Adrenal gland (tissue), 12 donors: ENCODE measurements around the gene MYOM1. TPM values are rescaled to one million over a fixed set of nuclear protein-coding genes. Genes with fewer than 3 reads are reported as not detected.

Source experiments
- DNase-seq, 7 donors: peaks; one replicate each; pipeline ENCODE4 v3.0.0-alpha.2; 2019 to 2020
- H3K27ac ChIP-seq, 5 donors: fragments of 200-600 bp; sonication (generic) in 4 of 5; 1 replicate in 3 of 5; 2 replicates in 2 of 5; pipeline versions ENCODE4 v1.5.1 to v1.8.0; 2016 to 2020; ENCODE audit warnings: mild to moderate bottlenecking in 1 of 5
- H3K27me3 ChIP-seq: fragments of 200-600 bp; 2 replicates; pipeline ENCODE4 v1.8.0; 2021
- H3K36me3 ChIP-seq, 2 donors: fragments of 200-600 bp; replicated peaks in 1 of 2; 1 replicate in 1 of 2; 2 replicates in 1 of 2; pipeline versions ENCODE4 v1.5.1 to v1.8.0; 2018 to 2022
- H3K4me1 ChIP-seq, 2 donors: fragments of 200-600 bp; replicated peaks in 1 of 2; 1 replicate in 1 of 2; 2 replicates in 1 of 2; pipeline versions ENCODE4 v1.5.1 to v1.8.0; 2018 to 2021
- H3K4me3 ChIP-seq, 4 donors: fragments of 200-600 bp; sonication (generic) in 3 of 4; one replicate each; pipeline ENCODE4 v1.5.1; 2016 to 2018
- H3K9me3 ChIP-seq, 3 donors: fragments of 200-600 bp; sonication (generic) in 1 of 3; replicated peaks in 1 of 3; 1 replicate in 2 of 3; 2 replicates in 1 of 3; pipeline versions ENCODE4 v1.5.1 to v1.8.0; 2016 to 2021
- POLR2A ChIP-seq, 2 donors: fragments of 450-650 bp; IDR thresholded peaks; one replicate each; pipeline ENCODE4 v1.6.1; 2017; ENCODE audit warnings: antibody characterized with exemption in 2 of 2, mild to moderate bottlenecking in 2 of 2, moderate library complexity in 1 of 2
- WGBS, 4 donors: extraction: QIAGEN DNeasy Blood & Tissue Kit in 2 of 4; methylation state at CpG; one replicate each; pipeline versions ENCODE4 v1.1.5 to v1.1.7; 2013 to 2017; 5-methylcytosine and 5-hydroxymethylcytosine counted together
- intact Hi-C, 2 donors: fragments of 100-400 bp; cut with DNase I; formaldehyde crosslinking; loops; one replicate each; pipeline versions ENCODE4 v1.14.1 to v1.15.0; 2022 to 2023
- polyA plus RNA-seq, 3 donors: library from polyadenylated mRNA; stranded (reverse); fragments of 200-250 nt in 2 of 3; fragments of 350-450 nt in 1 of 3; fragmentation: Illumina TruSeq in 1 of 3; extraction: RNeasy Lipid Tissue Mini Kit (QIAGEN cat#74804) in 1 of 3; gene quantifications; one replicate each; pipeline ENCODE4 v1.2.3, GENCODE V29; 2013 to 2014
- total RNA-seq, 9 donors: library from RNA; depleted of rRNA in 4 of 9; stranded (reverse); fragments of >200 nt in 4 of 9; fragments of 120-200 nt in 1 of 9; fragmentation: NEBNext Ultra II Directional in 1 of 9; extraction: Animal tissue kit (Norgen Biotek cat#: 25700) in 1 of 9; gene quantifications; one replicate each; pipeline versions ENCODE4 v1.1.0 to v1.2.4, GENCODE V29; 2013 to 2023
- TF ChIP-seq, protein P1 (sequence below), 6 experiments: fragments of 450-650 bp in 4 of 6; fragments of 200-600 bp in 2 of 6; sonication (generic) in 1 of 6; IDR thresholded peaks; 1 replicate in 5 of 6; 2 replicates in 1 of 6; pipeline versions ENCODE4 v1.5.1 to v1.8.0; 2016 to 2021; ENCODE audit warnings: antibody characterized with exemption in 6 of 6, mild to moderate bottlenecking in 2 of 6, moderate library complexity in 1 of 6
- donor health status: healthy with polysubstance abuse.
- donor health status: Bipolar disorder and iron deficiency.
- donor health status: DM: yes; HTN: yes; CAD: no.
- donor health status: DM: no; HTN: no; CAD: no.
- donor health status: DM: no; HTN: no; CAD: no.
- donor health status: DM: yes; HTN: yes; CAD: no.

The MYOM1 gene
- total and polyA plus RNA-seq, 12 donors: 1.3 to 70.0 (median 2.9) TPM

DNA sequence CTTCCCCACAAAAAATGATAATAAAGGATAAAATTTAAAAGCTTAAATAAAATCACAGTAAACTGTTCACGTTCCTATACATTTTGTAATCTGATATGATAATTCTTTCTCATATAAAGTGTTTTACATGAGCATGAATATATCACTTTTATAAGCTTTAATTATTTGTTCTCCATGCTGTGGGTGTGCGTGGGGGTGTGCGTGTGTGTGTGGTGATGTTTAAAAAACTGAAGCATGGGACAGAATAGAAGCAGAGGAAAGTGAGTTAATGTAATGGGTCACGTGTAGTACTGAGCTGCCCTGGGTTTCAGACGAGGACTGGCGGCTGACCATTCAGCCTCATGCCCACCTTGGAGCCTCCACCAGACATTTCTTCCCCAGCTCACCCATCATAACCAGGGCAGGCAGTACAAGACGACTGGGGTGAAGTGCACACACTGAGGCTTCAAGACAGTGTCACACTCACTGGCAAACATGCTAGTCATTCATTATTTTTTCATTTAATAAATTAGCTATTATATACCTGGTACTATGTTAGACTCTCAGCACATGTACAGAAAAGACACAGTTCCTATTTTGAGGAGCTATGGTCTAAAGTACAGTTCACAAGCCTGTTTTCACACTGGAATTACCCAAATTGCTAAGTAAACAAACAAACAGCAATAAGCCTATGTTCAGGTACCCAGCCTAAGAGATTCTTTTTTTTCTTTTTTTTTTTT, 109.6 kb downstream of the MYOM1 start:
- Histone ChIP-seq H3K36me3 (no peaks in the 10 kb centered on the region), H3K4me3 (no peak overlapping the region), H3K27me3 (no peaks in the 10 kb centered on the region), H3K27ac (no peak overlapping the region), H3K9me3 (no peaks in the 10 kb centered on the region), H3K4me1 (no peaks in the 10 kb centered on the region)
- intact Hi-C loops: no loop called here
- no peak for TF ChIP-seq POLR2A (IDR thresholded peaks at IDR 0.05)
- TF ChIP-seq, protein P1, sequence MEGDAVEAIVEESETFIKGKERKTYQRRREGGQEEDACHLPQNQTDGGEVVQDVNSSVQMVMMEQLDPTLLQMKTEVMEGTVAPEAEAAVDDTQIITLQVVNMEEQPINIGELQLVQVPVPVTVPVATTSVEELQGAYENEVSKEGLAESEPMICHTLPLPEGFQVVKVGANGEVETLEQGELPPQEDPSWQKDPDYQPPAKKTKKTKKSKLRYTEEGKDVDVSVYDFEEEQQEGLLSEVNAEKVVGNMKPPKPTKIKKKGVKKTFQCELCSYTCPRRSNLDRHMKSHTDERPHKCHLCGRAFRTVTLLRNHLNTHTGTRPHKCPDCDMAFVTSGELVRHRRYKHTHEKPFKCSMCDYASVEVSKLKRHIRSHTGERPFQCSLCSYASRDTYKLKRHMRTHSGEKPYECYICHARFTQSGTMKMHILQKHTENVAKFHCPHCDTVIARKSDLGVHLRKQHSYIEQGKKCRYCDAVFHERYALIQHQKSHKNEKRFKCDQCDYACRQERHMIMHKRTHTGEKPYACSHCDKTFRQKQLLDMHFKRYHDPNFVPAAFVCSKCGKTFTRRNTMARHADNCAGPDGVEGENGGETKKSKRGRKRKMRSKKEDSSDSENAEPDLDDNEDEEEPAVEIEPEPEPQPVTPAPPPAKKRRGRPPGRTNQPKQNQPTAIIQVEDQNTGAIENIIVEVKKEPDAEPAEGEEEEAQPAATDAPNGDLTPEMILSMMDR (IDR thresholded peaks at IDR 0.05): no peak
- no peak for DNase-seq
- WGBS, 4 donors: 91 to 95% (median 92%) methylated on average over 7 of the region's 7 CpGs

- H3K36me3 ChIP-seq: no peaks in the 10 kb centered on the region
- H3K27ac ChIP-seq: no peak overlapping the region
- no peaks in the 10 kb centered on the region for H3K9me3 ChIP-seq
- no peaks in the 10 kb centered on the region for H3K27me3 ChIP-seq
- intact Hi-C loops: no loop called here
- peaks cover 0 to 6% of the 10 kb centered on the region in 2 donors for H3K4me1 ChIP-seq
- no peak overlapping the region for H3K4me3 ChIP-seq
- no peak for DNase-seq
- TF ChIP-seq POLR2A (IDR thresholded peaks at IDR 0.05): no peak
- TF ChIP-seq, protein P1 (IDR thresholded peaks at IDR 0.05): no peak
These were observed 112.0 kb downstream of the MYOM1 start for GRCh38 chr18:3107740-3108151.

- H3K4me1 ChIP-seq: peaks cover 0 to 6% of the 10 kb centered on the region in 2 donors
- H3K27ac ChIP-seq: no peak overlapping the region
These were observed 115.3 kb downstream of the MYOM1 start for GRCh38 chr18:3104190-3105054.

DNA sequence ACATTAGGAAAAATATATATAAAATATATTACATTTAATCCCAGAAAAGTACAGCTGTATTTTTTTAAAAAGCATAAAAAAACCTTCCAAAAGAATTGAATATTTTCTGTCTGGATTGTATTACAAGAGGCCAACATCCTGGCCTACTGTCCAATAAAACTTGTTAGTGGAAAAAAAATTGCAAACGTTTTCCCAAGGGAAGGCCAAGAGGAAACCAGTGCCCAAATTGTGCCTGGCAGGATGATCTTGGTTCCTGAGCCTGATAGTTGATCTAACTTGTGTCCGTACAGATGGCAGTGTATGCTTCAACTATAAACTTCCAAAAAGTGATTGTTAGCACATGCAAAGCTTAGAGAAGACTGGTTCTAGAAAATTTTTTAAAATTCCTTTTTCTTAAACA, 116.2 kb downstream of the MYOM1 start:
- no peaks in the 10 kb centered on the region for H3K36me3 ChIP-seq
- WGBS, 4 donors: 20 to 48% (median 28%) methylated on average over 2 of the region's 2 CpGs
- no peak overlapping the region for H3K27ac ChIP-seq
- intact Hi-C loops: no loop called here
- no peak overlapping the region for H3K4me3 ChIP-seq
- DNase-seq: no peak
- H3K27me3 ChIP-seq: no peaks in the 10 kb centered on the region
- H3K9me3 ChIP-seq: no peaks in the 10 kb centered on the region
- peaks cover 0 to 6% of the 10 kb centered on the region in 2 donors for H3K4me1 ChIP-seq
- TF ChIP-seq, protein P1 (IDR thresholded peaks at IDR 0.05): no peak
- no peak for TF ChIP-seq POLR2A (IDR thresholded peaks at IDR 0.05)

More at GRCh38 chr18:3104190-3105054, 115.3 kb downstream of the MYOM1 start:
- Histone ChIP-seq H3K9me3 (no peaks in the 10 kb centered on the region), H3K4me3 (no peak overlapping the region), H3K36me3 (no peaks in the 10 kb centered on the region), H3K27me3 (no peaks in the 10 kb centered on the region)
- TF ChIP-seq POLR2A (IDR thresholded peaks at IDR 0.05): no peak
- TF ChIP-seq, protein P1 (IDR thresholded peaks at IDR 0.05): no peak
- WGBS, 4 donors: 71 to 84% (median 76%) methylated on average over 6 of the region's 6 CpGs
- DNase-seq: no peak
- intact Hi-C loops: no loop called here
